Activated T-helper 17 cell treated with anti-CD3 and anti-CD28 coated beads, Interleukin-2, amount 50 U/mL, for 72 hours (primary cell): ENCODE results near the gene TMEM95. TPM values are rescaled to one million over a fixed set of nuclear protein-coding genes. Genes with fewer than 3 reads are reported as not detected.

Source experiments
- ATAC-seq: fragments of 150-1000 bp; cut with Tn5 transposase; replicated peaks from 2 replicates; pipeline ENCODE4 v1.10.0; 2021; ENCODE audit warnings: mild to moderate bottlenecking, moderate library complexity
- H3K27ac Mint-ChIP-seq: one replicate; pipeline ENCODE4 v1.8.0; 2022; ENCODE audit warnings: mixed read lengths
- H3K27me3 Mint-ChIP-seq: one replicate; pipeline ENCODE4 v1.8.0; 2022; ENCODE audit warnings: mixed read lengths
- H3K36me3 Mint-ChIP-seq: one replicate; pipeline ENCODE4 v1.8.0; 2022; ENCODE audit warnings: low read depth, mild to moderate bottlenecking, mixed read lengths
- H3K4me1 Mint-ChIP-seq: one replicate; pipeline ENCODE4 v1.8.0; 2022; ENCODE audit warnings: mixed read lengths
- H3K4me3 Mint-ChIP-seq: one replicate; pipeline ENCODE4 v1.8.0; 2022; ENCODE audit warnings: mild to moderate bottlenecking, mixed read lengths
- H3K9me3 Mint-ChIP-seq: one replicate; pipeline ENCODE4 v1.8.0; 2022; ENCODE audit warnings: mixed read lengths
- total RNA-seq, 2 donors: library from RNA; stranded (reverse); gene quantifications; one replicate each; pipeline ENCODE4 v1.2.3, GENCODE V29; 2022

Gene TMEM95
- total RNA-seq, 2 donors from 2014 or later = 0.22 to 1.1 TPM

GRCh38 chr17:7405350-7406234 is 50.6 kb downstream of the TMEM95 start:
- no peak for ATAC-seq
- peaks cover 4% of the 10 kb centered on the region for H3K27me3 Mint-ChIP-seq
- H3K9me3 Mint-ChIP-seq = no peaks in the 10 kb centered on the region
- no peaks in the 10 kb centered on the region for H3K36me3 Mint-ChIP-seq
- H3K4me1 Mint-ChIP-seq = peaks cover 23% of the 10 kb centered on the region
- peak overlapping the region; percentile 56 for H3K27ac Mint-ChIP-seq
- H3K4me3 Mint-ChIP-seq = peak overlapping the region; percentile 86

- H3K36me3 Mint-ChIP-seq = no peaks in the 10 kb centered on the region
- no peaks in the 10 kb centered on the region for H3K9me3 Mint-ChIP-seq
- peaks cover 4% of the 10 kb centered on the region for H3K27me3 Mint-ChIP-seq
- H3K4me1 Mint-ChIP-seq = peaks cover 23% of the 10 kb centered on the region
- ATAC-seq = no peak
- H3K27ac Mint-ChIP-seq = peak overlapping the region; percentile 51
- peak overlapping the region; percentile 86 for H3K4me3 Mint-ChIP-seq
These were observed 51.4 kb downstream of the TMEM95 start for GRCh38 chr17:7406235-7406825.

Other genes with a start within 250 kb of the TMEM95 start
- not detected for gene ASGR2, start 240.3 kb upstream of the TMEM95 start, total RNA-seq
- 1 to 10 TPM in 1 of 2 donors, under 1 TPM in 1; 0.67 to 4.5 TPM for gene ASGR1, start 175.8 kb upstream of the TMEM95 start, total RNA-seq
- 10 to 100 TPM in 1 of 2 donors, 1 to 10 TPM in 1; 5.9 to 19.4 TPM for gene DLG4, start 135.3 kb upstream of the TMEM95 start, total RNA-seq
- 100 to 1,000 TPM; 495 to 517 TPM for gene ACADVL, start 135.2 kb upstream of the TMEM95 start, total RNA-seq
- gene DVL2, start 120.6 kb upstream of the TMEM95 start, total RNA-seq = 10 to 100 TPM; 49.1 to 77.5 TPM
- 10 to 100 TPM; 43.5 to 52.3 TPM for gene PHF23, start 115.7 kb upstream of the TMEM95 start, total RNA-seq
- 100 to 1,000 TPM; 190 to 239 TPM for gene GABARAP, start 112.7 kb upstream of the TMEM95 start, total RNA-seq
- gene CTDNEP1, start 103.4 kb upstream of the TMEM95 start, total RNA-seq = 100 to 1,000 TPM; 152 to 209 TPM
- 10 to 100 TPM; 43.7 to 72.0 TPM for gene ELP5, start 102.9 kb upstream of the TMEM95 start, total RNA-seq
- 1 to 10 TPM in 1 of 2 donors, under 1 TPM in 1; 0.52 to 1.0 TPM for gene CLDN7, start 92.7 kb upstream of the TMEM95 start, total RNA-seq
- gene SLC2A4, start 73.4 kb upstream of the TMEM95 start, total RNA-seq = not detected
- under 1 TPM; 0.15 to 0.26 TPM for gene YBX2, start 60.5 kb upstream of the TMEM95 start, total RNA-seq
- gene EIF5A, start 47.5 kb upstream of the TMEM95 start, total RNA-seq = 100 to 1,000 TPM; 429 to 978 TPM
- 10 to 100 TPM; 38.3 to 65.6 TPM for gene GPS2, start 39.8 kb upstream of the TMEM95 start, total RNA-seq
- gene NEURL4, start 25.8 kb upstream of the TMEM95 start, total RNA-seq = 10 to 100 TPM; 22.9 to 33.0 TPM
- 100 to 1,000 TPM; 527 to 774 TPM for gene ACAP1, start 18.6 kb upstream of the TMEM95 start, total RNA-seq
- 10 to 100 TPM; 14.0 to 96.8 TPM for gene KCTD11, start 3.0 kb upstream of the TMEM95 start, total RNA-seq
- 1 to 10 TPM; 2.9 to 4.8 TPM for gene TNK1, start 25.9 kb downstream of the TMEM95 start, total RNA-seq
- gene PLSCR3, start 39.4 kb downstream of the TMEM95 start, total RNA-seq = 10 to 100 TPM; 62.8 to 94.4 TPM
- gene TMEM256, start 48.9 kb downstream of the TMEM95 start, total RNA-seq = 10 to 100 TPM; 64.1 to 69.7 TPM
- 10 to 100 TPM in 1 of 2 donors, 1 to 10 TPM in 1; 4.5 to 21.7 TPM for gene NLGN2, start 52.7 kb downstream of the TMEM95 start, total RNA-seq
- gene SPEM1, start 65.2 kb downstream of the TMEM95 start, total RNA-seq = not detected
- gene SPEM2, start 70.5 kb downstream of the TMEM95 start, total RNA-seq = not detected
- gene SPEM3, start 73.7 kb downstream of the TMEM95 start, total RNA-seq = not detected
- gene TMEM102, start 80.3 kb downstream of the TMEM95 start, total RNA-seq = 10 to 100 TPM; 17.7 to 18.0 TPM
- gene FGF11, start 84.4 kb downstream of the TMEM95 start, total RNA-seq = 10 to 100 TPM in 1 of 2 donors, 1 to 10 TPM in 1; 4.4 to 16.9 TPM
- gene CHRNB1, start 89.9 kb downstream of the TMEM95 start, total RNA-seq = 10 to 100 TPM; 10.9 to 13.0 TPM
- gene ZBTB4, start 124.5 kb downstream of the TMEM95 start, total RNA-seq = 10 to 100 TPM; 18.9 to 27.5 TPM
- not detected for gene SLC35G6, start 126.3 kb downstream of the TMEM95 start, total RNA-seq
- 100 to 1,000 TPM; 256 to 308 TPM for gene POLR2A, start 129.2 kb downstream of the TMEM95 start, total RNA-seq
- 10 to 100 TPM; 27.4 to 44.2 TPM for gene TNFSF12, start 193.9 kb downstream of the TMEM95 start, total RNA-seq
- gene TNFSF13, start 203.6 kb downstream of the TMEM95 start, total RNA-seq = 1 to 10 TPM; 1.5 to 1.9 TPM
- 10 to 100 TPM; 28.9 to 59.3 TPM for gene SENP3, start 206.8 kb downstream of the TMEM95 start, total RNA-seq
- gene CD68, start 224.5 kb downstream of the TMEM95 start, total RNA-seq = 10 to 100 TPM; 17.5 to 51.8 TPM
- gene MPDU1, start 228.7 kb downstream of the TMEM95 start, total RNA-seq = 10 to 100 TPM; 58.3 to 96.4 TPM
- under 1 TPM in 1 of 2 donors, not detected in 1; 0.90 TPM for gene SOX15, start 234.9 kb downstream of the TMEM95 start, total RNA-seq